Measurements from ENCODE around the gene ANO1.

The ANO1 gene

GRCh38 chr11:70226183-70226582 is 148.1 kb downstream of the ANO1 start:
- no peak for DNase-seq

DNA sequence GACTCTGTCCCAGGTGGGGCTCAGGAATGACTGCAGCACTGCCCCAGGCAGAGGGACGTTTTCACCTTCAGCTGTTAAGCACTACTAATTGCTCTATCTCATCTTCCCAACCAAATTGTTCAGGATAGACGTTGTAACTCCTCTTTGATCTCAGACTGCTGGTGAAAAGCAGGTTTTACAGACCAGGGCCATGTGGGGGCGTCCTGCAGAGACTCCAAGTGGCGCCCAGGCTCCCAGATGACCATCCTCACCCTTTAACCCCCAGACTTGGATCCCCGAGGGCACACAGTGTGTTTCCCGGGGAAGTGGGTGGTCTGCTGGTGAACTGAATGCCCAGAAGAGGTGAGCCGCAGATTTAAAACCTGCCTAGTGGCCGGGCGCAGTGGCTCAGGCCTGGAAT is 148.8 kb downstream of the ANO1 start:
- no peak for DNase-seq

GRCh38 chr11:70229737-70230136 is 151.6 kb downstream of the ANO1 start:
- no peak for DNase-seq

- DNase-seq = no peak
Measured at GRCh38 chr11:70230151-70230839, 152.2 kb downstream of the ANO1 start.

DNA sequence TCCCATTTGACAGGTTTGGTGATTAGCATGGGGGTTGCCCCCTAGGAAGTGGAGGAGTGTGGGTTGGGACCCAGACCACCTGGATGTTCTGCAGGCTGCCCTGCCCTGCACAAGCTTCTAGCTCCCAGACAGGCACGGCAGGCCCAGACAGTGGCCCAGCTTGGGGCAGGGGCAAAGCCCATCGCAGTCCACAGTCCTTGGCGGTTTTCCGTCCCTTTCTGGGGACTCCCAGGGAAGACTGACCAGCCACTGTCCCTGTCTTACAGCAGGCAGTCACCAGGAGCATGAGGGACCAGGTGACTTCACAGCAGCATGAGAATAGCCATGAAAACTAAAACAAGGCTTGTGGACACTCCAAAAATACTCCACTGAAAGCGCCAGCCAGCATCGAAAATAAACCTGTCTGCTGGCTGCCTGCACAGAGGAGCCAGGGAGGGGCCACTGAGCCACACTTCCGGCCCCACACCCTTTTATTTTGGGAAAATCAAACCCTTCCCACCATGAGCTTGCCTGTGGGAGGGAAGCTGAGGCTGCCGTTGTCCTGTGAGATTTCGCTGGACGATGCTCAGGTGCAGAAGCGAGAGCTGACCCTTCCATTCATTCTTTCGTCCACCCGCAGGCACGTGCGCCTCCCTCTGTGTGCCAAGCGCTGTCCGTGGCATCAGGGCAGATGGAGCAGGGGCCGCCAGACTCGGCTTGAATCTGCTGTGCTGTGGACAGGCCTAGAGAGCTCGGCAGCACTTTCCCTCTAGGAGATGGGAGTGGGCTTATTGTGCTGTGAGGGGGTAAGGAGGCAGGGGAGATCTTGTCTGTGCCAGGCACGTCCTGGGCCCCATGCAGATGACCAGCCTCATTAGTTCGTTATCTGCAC is 153.0 kb downstream of the ANO1 start:
- no peak for DNase-seq

DNA sequence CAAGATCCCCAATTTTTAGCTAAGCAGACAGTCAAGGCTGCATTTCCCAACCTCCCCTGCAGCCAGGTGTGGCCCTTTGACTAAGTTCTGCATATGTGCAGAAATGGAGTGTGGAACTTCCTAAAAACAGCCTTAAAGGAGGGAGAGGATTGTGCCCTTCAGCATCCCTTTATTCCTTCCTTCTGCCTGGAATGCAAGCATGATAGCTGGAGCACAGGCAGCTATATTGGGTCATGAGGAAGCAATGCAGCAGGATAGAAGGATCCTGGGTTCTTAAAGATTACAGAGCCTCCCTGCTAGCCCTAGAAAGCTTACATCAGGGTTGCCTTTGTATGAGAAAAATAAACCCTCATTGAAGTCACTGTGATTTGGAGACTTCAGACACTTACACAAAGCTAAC is 154.9 kb downstream of the ANO1 start:
- no peak for DNase-seq

DNA sequence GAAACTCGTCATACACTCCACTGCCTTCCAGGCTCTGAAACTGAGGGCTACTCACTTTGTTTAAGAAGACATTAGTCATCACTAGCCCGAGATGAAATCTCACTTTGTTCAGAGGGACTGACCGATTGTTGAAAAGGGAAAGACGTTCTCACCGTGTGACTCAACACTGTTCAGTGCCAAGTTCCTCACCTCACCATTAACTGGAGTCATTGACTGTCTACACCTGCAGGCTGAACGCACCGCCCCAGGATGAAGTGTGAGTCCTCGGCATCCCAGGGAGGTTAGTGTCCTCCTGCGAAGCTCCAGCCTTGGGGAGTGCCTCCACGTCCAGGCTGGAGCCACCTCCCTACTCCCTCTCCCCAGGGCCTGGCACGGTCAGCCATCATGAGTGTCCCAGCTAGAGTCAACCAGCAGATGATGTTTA is 155.4 kb downstream of the ANO1 start:
- no peak for DNase-seq

GRCh38 chr11:70233962-70234361 is 155.8 kb downstream of the ANO1 start:
- no peak for DNase-seq
